ENCODE data around the gene KIF2C.
A peak's percentile ranks its signal among the peaks of the same experiment; 100 is the strongest.
"Not testable (repeated sequence)": the region's sequence is repeated elsewhere in the genome, so short reads cannot be mapped to it uniquely, and the experiment has no call there.

The KIF2C gene

GRCh38 chr1:44735992-44736391 is 3.6 kb upstream of the KIF2C start:
- Histone ChIP-seq H3K36me3 (ENCODE audit: low read depth) (peaks cover 2% of the 10 kb centered on the region), H3K4me1 (ENCODE audit: insufficient read depth, poor library complexity, severe bottlenecking) (peaks cover 11% of the 10 kb centered on the region), H3K27me3 (ENCODE audit: insufficient read depth, poor library complexity, severe bottlenecking) (no peaks in the 10 kb centered on the region), H3K9me3 (ENCODE audit: severe bottlenecking) (no peaks in the 10 kb centered on the region), H3K27ac (ENCODE audit: poor library complexity, severe bottlenecking) (no peak overlapping the region), H3K4me3 (ENCODE audit: severe bottlenecking) (no peak overlapping the region)
- no peak for ATAC-seq (ENCODE audit: low read depth)
- DNase-seq (ENCODE audit: low spot score), result no peak
- TF ChIP-seq CTCF (IDR thresholded peaks at IDR 0.05; ENCODE audit: poor library complexity, severe bottlenecking), result no peak

GRCh38 chr1:44738953-44739306 is 707 bp upstream of the KIF2C start:
- H3K4me1 ChIP-seq (ENCODE audit: insufficient read depth, poor library complexity, severe bottlenecking); ATAC-seq (ENCODE audit: low read depth); DNase-seq (ENCODE audit: low spot score); H3K9me3 ChIP-seq (ENCODE audit: severe bottlenecking); H3K27me3 ChIP-seq (ENCODE audit: insufficient read depth, poor library complexity, severe bottlenecking): not testable (repeated sequence)
- H3K27ac ChIP-seq (ENCODE audit: poor library complexity, severe bottlenecking), result peak overlapping the region; percentile 53
- H3K4me3 ChIP-seq (ENCODE audit: severe bottlenecking), result peak overlapping the region; percentile 68
- peaks cover 30% of the 10 kb centered on the region for H3K36me3 ChIP-seq (ENCODE audit: low read depth)

GRCh38 chr1:44740179-44740617 is 561 bp downstream of the KIF2C start:
- ATAC-seq (ENCODE audit: low read depth) (peak; percentile 38; the same call in 2 of the 3 replicates), DNase-seq (ENCODE audit: low spot score) (no peak)
- H3K9me3 ChIP-seq (ENCODE audit: severe bottlenecking), result no peaks in the 10 kb centered on the region
- no peak for TF ChIP-seq CTCF (IDR thresholded peaks at IDR 0.05; ENCODE audit: poor library complexity, severe bottlenecking)
- H3K36me3 ChIP-seq (ENCODE audit: low read depth), result peaks cover 43% of the 10 kb centered on the region
- H3K4me3 ChIP-seq (ENCODE audit: severe bottlenecking), result peak overlapping the region; percentile 68
- no peaks in the 10 kb centered on the region for H3K27me3 ChIP-seq (ENCODE audit: insufficient read depth, poor library complexity, severe bottlenecking)
- peak overlapping the region; percentile 53 for H3K27ac ChIP-seq (ENCODE audit: poor library complexity, severe bottlenecking)
- peaks cover 3% of the 10 kb centered on the region for H3K4me1 ChIP-seq (ENCODE audit: insufficient read depth, poor library complexity, severe bottlenecking)

GRCh38 chr1:44743211-44743610 is 3.6 kb downstream of the KIF2C start:
- Histone ChIP-seq H3K27ac (ENCODE audit: poor library complexity, severe bottlenecking) (no peak overlapping the region), H3K36me3 (ENCODE audit: low read depth) (peaks cover 72% of the 10 kb centered on the region), H3K4me3 (ENCODE audit: severe bottlenecking) (no peak overlapping the region), H3K27me3 (ENCODE audit: insufficient read depth, poor library complexity, severe bottlenecking) (no peaks in the 10 kb centered on the region), H3K9me3 (ENCODE audit: severe bottlenecking) (no peaks in the 10 kb centered on the region), H3K4me1 (ENCODE audit: insufficient read depth, poor library complexity, severe bottlenecking) (peaks cover 3% of the 10 kb centered on the region)
- TF ChIP-seq CTCF (IDR thresholded peaks at IDR 0.05; ENCODE audit: poor library complexity, severe bottlenecking), result no peak
- ATAC-seq (ENCODE audit: low read depth), result no peak
- no peak for DNase-seq (ENCODE audit: low spot score)

- Histone ChIP-seq H3K9me3 (ENCODE audit: severe bottlenecking) (no peaks in the 10 kb centered on the region), H3K4me1 (ENCODE audit: insufficient read depth, poor library complexity, severe bottlenecking) (no peaks in the 10 kb centered on the region), H3K4me3 (ENCODE audit: severe bottlenecking) (no peak overlapping the region), H3K36me3 (ENCODE audit: low read depth) (peaks cover 89% of the 10 kb centered on the region), H3K27me3 (ENCODE audit: insufficient read depth, poor library complexity, severe bottlenecking) (no peaks in the 10 kb centered on the region), H3K27ac (ENCODE audit: poor library complexity, severe bottlenecking) (no peak overlapping the region)
- ATAC-seq (ENCODE audit: low read depth) (no peak), DNase-seq (ENCODE audit: low spot score) (no peak)
- TF ChIP-seq CTCF (IDR thresholded peaks at IDR 0.05; ENCODE audit: poor library complexity, severe bottlenecking), result no peak
These were observed 8.2 kb downstream of the KIF2C start for GRCh38 chr1:44747878-44748277.

Data from RWPE2 (cell line).